Right atrium auricular region (tissue), 2 donors: ENCODE data around the gene SUCLG1. TPM values are rescaled to one million over a fixed set of nuclear protein-coding genes. Genes with fewer than 3 reads are reported as not detected.
"Not testable (repeated sequence)": the region's sequence is repeated elsewhere in the genome, so short reads cannot be mapped to it uniquely, and the experiment has no call there.

Source experiments
- DNase-seq: peaks from one replicate; pipeline ENCODE4 v3.0.0-alpha.2; 2019; ENCODE audit warnings: low spot score
- H3K27ac ChIP-seq, 2 donors: fragments of 200-600 bp; sonication (generic); 1 replicate in 1 of 2; 2 replicates in 1 of 2; pipeline ENCODE4 v1.5.1; 2016 to 2019
- H3K27me3 ChIP-seq, 2 donors: fragments of 200-600 bp; sonication (generic); one replicate each; pipeline versions ENCODE4 v1.5.1 to v1.6.0; 2017 to 2019
- H3K36me3 ChIP-seq: fragments of 200-600 bp; sonication (generic); one replicate; pipeline ENCODE4 v1.5.1; 2016
- H3K4me1 ChIP-seq, 2 donors: fragments of 200-600 bp; sonication (generic); one replicate each; pipeline versions ENCODE4 v1.5.1 to v1.6.0; 2017 to 2019
- H3K4me3 ChIP-seq, 2 donors: fragments of 200-600 bp; sonication (generic); 1 replicate in 1 of 2; 2 replicates in 1 of 2; pipeline ENCODE4 v1.5.1; 2017 to 2019; ENCODE audit warnings: mild to moderate bottlenecking in 1 of 2, moderate library complexity in 1 of 2
- H3K9me3 ChIP-seq, 2 donors: fragments of 200-600 bp; sonication (generic); one replicate each; pipeline ENCODE4 v1.5.1; 2019
- CTCF ChIP-seq, 2 donors: fragments of 200-600 bp; sonication (generic); IDR thresholded peaks; one replicate each; pipeline ENCODE4 v1.5.1; 2019; ENCODE audit warnings: antibody characterized with exemption in 2 of 2
- total RNA-seq, 2 donors: library from RNA; depleted of rRNA; stranded (reverse); fragments of >200 nt; gene quantifications; one replicate each; pipeline ENCODE4 v1.1.0, GENCODE V29; 2016

The SUCLG1 gene
- total RNA-seq, 2 donors from 2014 or later: 139 to 197 TPM

- H3K36me3 ChIP-seq: no peaks in the 10 kb centered on the region
- no peaks in the 10 kb centered on the region for H3K4me1 ChIP-seq
- peaks cover 0 to 22% of the 10 kb centered on the region in 2 donors for H3K9me3 ChIP-seq
- H3K4me3 ChIP-seq: no peak overlapping the region
- no peak overlapping the region for H3K27ac ChIP-seq
- no peaks in the 10 kb centered on the region for H3K27me3 ChIP-seq
- DNase-seq: no peak
- no peak for TF ChIP-seq CTCF (IDR thresholded peaks at IDR 0.05)
These were observed 15.1 kb upstream of the SUCLG1 start for GRCh38 chr2:84474176-84474575.

- H3K9me3 ChIP-seq: peaks cover 0 to 22% of the 10 kb centered on the region in 2 donors
- no peak for TF ChIP-seq CTCF (IDR thresholded peaks at IDR 0.05)
- DNase-seq: no peak
- H3K27me3 ChIP-seq: no peaks in the 10 kb centered on the region
- no peaks in the 10 kb centered on the region for H3K36me3 ChIP-seq
- H3K4me3 ChIP-seq: no peak overlapping the region
- H3K27ac ChIP-seq: no peak overlapping the region
- no peaks in the 10 kb centered on the region for H3K4me1 ChIP-seq
These were observed 13.9 kb upstream of the SUCLG1 start for GRCh38 chr2:84472856-84473565.

GRCh38 chr2:84472423-84472822 lies 13.3 kb upstream of the SUCLG1 start:
- H3K27ac ChIP-seq, H3K36me3 ChIP-seq, H3K27me3 ChIP-seq, H3K4me1 ChIP-seq, DNase-seq, H3K4me3 ChIP-seq: not testable (repeated sequence)
- peaks cover 0 to 20% of the 10 kb centered on the region in 2 donors for H3K9me3 ChIP-seq

- Histone ChIP-seq H3K27me3 (no peaks in the 10 kb centered on the region), H3K36me3 (no peaks in the 10 kb centered on the region), H3K4me1 (no peaks in the 10 kb centered on the region), H3K9me3 (peaks cover 0 to 12% of the 10 kb centered on the region in 2 donors), H3K27ac (no peak overlapping the region), H3K4me3 (no peak overlapping the region)
- no peak for TF ChIP-seq CTCF (IDR thresholded peaks at IDR 0.05)
- DNase-seq: no peak
These were observed 8.3 kb upstream of the SUCLG1 start for GRCh38 chr2:84467389-84467788.

- peaks cover 0 to 29% of the 10 kb centered on the region in 2 donors for H3K4me1 ChIP-seq
- H3K27me3 ChIP-seq: no peaks in the 10 kb centered on the region
- TF ChIP-seq CTCF (IDR thresholded peaks at IDR 0.05): no peak
- H3K27ac ChIP-seq: no peak overlapping the region
- no peak overlapping the region for H3K4me3 ChIP-seq
- no peak for DNase-seq
- no peaks in the 10 kb centered on the region for H3K36me3 ChIP-seq
- H3K9me3 ChIP-seq: no peaks in the 10 kb centered on the region
These were observed 2.2 kb upstream of the SUCLG1 start for GRCh38 chr2:84461310-84461709.

- Histone ChIP-seq H3K4me3 (no peak overlapping the region), H3K27me3 (no peaks in the 10 kb centered on the region), H3K27ac (no peak overlapping the region), H3K4me1 (peaks cover 0 to 33% of the 10 kb centered on the region in 2 donors), H3K9me3 (no peaks in the 10 kb centered on the region), H3K36me3 (no peaks in the 10 kb centered on the region)
- no peak for TF ChIP-seq CTCF (IDR thresholded peaks at IDR 0.05)
- DNase-seq: no peak
These were observed 1.6 kb upstream of the SUCLG1 start for GRCh38 chr2:84460670-84461069.
